HEK293 (cell line): ENCODE results near the gene MRGPRD.

Experiments
- CTCF ChIA-PET: fragments of 350-600 bp; formaldehyde crosslinking; extraction: SDS; loops from one replicate; lab custom pipeline; 2021; ENCODE audit warnings: antibody characterized with exemption; lab: Yijun Ruan, JAX
- POLR2A ChIA-PET: fragments of 300-600 bp; formaldehyde crosslinking; extraction: SDS; loops from one replicate; lab custom pipeline; 2020; ENCODE audit warnings: antibody characterized with exemption, inconsistent platforms; lab: Yijun Ruan, JAX
- H3K27ac ChIP-seq: fragments of 200-500 bp; sonication (Bioruptor generic); 2 replicates; pipeline ENCODE4 v1.5.1; 2014; ENCODE audit warnings: low read depth, low read length, control low read depth, inconsistent platforms; ENCODE audit errors: extremely low read depth
- H3K36me3 ChIP-seq, 2 experiments: fragments of 200-500 bp in 1 of 2; sonication (Bioruptor generic) in 1 of 2; 1 replicate in 1 of 2; 2 replicates in 1 of 2; pipeline ENCODE4 v1.5.1; 2014 to 2017; ENCODE audit warnings: inconsistent platforms in 2 of 2, low read length in 2 of 2; ENCODE audit not compliant: control insufficient read depth in 2 of 2, insufficient read depth in 1 of 2
- H3K4me1 ChIP-seq: fragments of 200-500 bp; sonication (Bioruptor generic); 2 replicates; pipeline ENCODE4 v1.5.1; 2014; ENCODE audit warnings: mild to moderate bottlenecking, low read length, inconsistent platforms; ENCODE audit not compliant: control insufficient read depth, insufficient read depth
- H3K4me3 ChIP-seq: 2 replicates; pipeline ENCODE4 v1.5.1; 2011; ENCODE audit warnings: low read depth, mild to moderate bottlenecking, control low read depth, low read length, moderate library complexity
- H3K9me3 ChIP-seq: fragments of 200-500 bp; sonication (Bioruptor generic); 2 replicates; pipeline ENCODE4 v1.5.1; 2014; ENCODE audit warnings: low read depth, low read length, inconsistent platforms; ENCODE audit not compliant: control insufficient read depth, insufficient read depth
- AEBP2 ChIP-seq: fragments of 450-650 bp; formaldehyde crosslinking; IDR thresholded peaks from 2 replicates; pipeline ENCODE4 v1.5.1; 2016; ENCODE audit warnings: missing biosample characterization, missing genetic modification characterization, borderline replicate concordance
- BCL11A ChIP-seq: fragments of 450-650 bp; formaldehyde crosslinking; IDR thresholded peaks from 2 replicates; pipeline ENCODE4 v1.5.1; 2016; ENCODE audit warnings: low read depth, missing biosample characterization, missing genetic modification characterization
- EGR2 ChIP-seq: fragments of 450-650 bp; formaldehyde crosslinking; IDR thresholded peaks from 2 replicates; pipeline ENCODE4 v1.5.1; 2016; ENCODE audit warnings: low read depth, missing biosample characterization, missing genetic modification characterization
- GLI2 ChIP-seq: fragments of 450-650 bp; formaldehyde crosslinking; IDR thresholded peaks from 2 replicates; pipeline ENCODE4; 2017; ENCODE audit warnings: missing biosample characterization, missing genetic modification characterization, low read depth, borderline replicate concordance
- HIC1 ChIP-seq: fragments of 450-650 bp; formaldehyde crosslinking; IDR thresholded peaks from 2 replicates; pipeline ENCODE4 v1.5.1; 2016; ENCODE audit warnings: missing biosample characterization, missing genetic modification characterization
- RBAK ChIP-seq: fragments of 450-650 bp; formaldehyde crosslinking; IDR thresholded peaks from 2 replicates; pipeline ENCODE4 v1.5.1; 2016; ENCODE audit warnings: missing biosample characterization, missing genetic modification characterization
- ZBTB10 ChIP-seq: fragments of 450-650 bp; formaldehyde crosslinking; IDR thresholded peaks from 2 replicates; pipeline ENCODE4 v1.5.1; 2016; ENCODE audit warnings: missing biosample characterization, missing genetic modification characterization
- ZBTB17 ChIP-seq: fragments of 450-650 bp; formaldehyde crosslinking; IDR thresholded peaks from 2 replicates; pipeline ENCODE4 v1.5.1; 2016; ENCODE audit warnings: missing biosample characterization, missing genetic modification characterization
- ZNF18 ChIP-seq: fragments of 450-650 bp; formaldehyde crosslinking; IDR thresholded peaks from 2 replicates; pipeline ENCODE4 v1.5.1; 2016; ENCODE audit warnings: missing biosample characterization, missing genetic modification characterization
- ZNF280D ChIP-seq: fragments of 450-650 bp; formaldehyde crosslinking; IDR thresholded peaks from 2 replicates; pipeline ENCODE4 v1.5.1; 2016; ENCODE audit warnings: missing biosample characterization, missing genetic modification characterization
- ZNF501 ChIP-seq: fragments of 450-650 bp; formaldehyde crosslinking; IDR thresholded peaks from 2 replicates; pipeline ENCODE4 v1.5.1; 2016; ENCODE audit warnings: missing biosample characterization, missing genetic modification characterization
- ZNF544 ChIP-seq: fragments of 450-650 bp; formaldehyde crosslinking; IDR thresholded peaks from 2 replicates; pipeline ENCODE4 v1.5.0; 2017; ENCODE audit warnings: missing biosample characterization, missing genetic modification characterization
- ZNF623 ChIP-seq: fragments of 450-650 bp; formaldehyde crosslinking; IDR thresholded peaks from 2 replicates; pipeline ENCODE4 v1.5.1; 2016; ENCODE audit warnings: missing biosample characterization, missing genetic modification characterization
- ZNF701 ChIP-seq: fragments of 450-650 bp; formaldehyde crosslinking; IDR thresholded peaks from 2 replicates; pipeline ENCODE4 v1.5.1; 2016; ENCODE audit warnings: missing biosample characterization, missing genetic modification characterization
- ZNF768 ChIP-seq: fragments of 450-650 bp; formaldehyde crosslinking; IDR thresholded peaks from 2 replicates; pipeline ENCODE4 v1.5.1; 2018; ENCODE audit warnings: missing biosample characterization, mild to moderate bottlenecking, missing genetic modification characterization
- ZNF830 ChIP-seq: fragments of 450-650 bp; IDR thresholded peaks from 2 replicates; pipeline ENCODE4 v1.5.0; 2018; ENCODE audit warnings: missing biosample characterization, missing genetic modification characterization, low read depth, mild to moderate bottlenecking, moderate library complexity
- ZNF837 ChIP-seq: fragments of 450-650 bp; formaldehyde crosslinking; IDR thresholded peaks from 2 replicates; pipeline ENCODE4 v1.5.1; 2016; ENCODE audit warnings: missing biosample characterization, missing genetic modification characterization

The MRGPRD gene

GRCh38 chr11:68992743-68993255 lies 12.0 kb upstream of the MRGPRD start (continued):
- TF ChIP-seq ZNF280D (tag by site-specific recombination) (no peak), ZNF837 (tag by site-specific recombination) (no peak), GLI2 (tag by site-specific recombination) (no peak), ZBTB10 (tag by site-specific recombination) (no peak), ZNF18 (tag by site-specific recombination) (no peak), ZNF768 (tag by site-specific recombination) (no peak)

GRCh38 chr11:68990995-68991780 lies 10.4 kb upstream of the MRGPRD start:
- Histone ChIP-seq H3K36me3 (no peaks in the 10 kb centered on the region), H3K9me3 (no peaks in the 10 kb centered on the region), H3K4me3 (no peak overlapping the region), H3K27ac (no peak overlapping the region), H3K4me1 (no peaks in the 10 kb centered on the region)
- POLR2A ChIA-PET = no interaction called here
- CTCF ChIA-PET = no interaction called here
- TF ChIP-seq ZNF623 (tag by site-specific recombination) (no peak), HIC1 (tag by site-specific recombination) (no peak), ZBTB17 (tag by site-specific recombination) (no peak), ZNF830 (tag by site-specific recombination) (no peak), EGR2 (tag by site-specific recombination) (no peak), ZNF501 (no peak), RBAK (tag by site-specific recombination) (no peak), BCL11A (tag by site-specific recombination) (no peak), AEBP2 (tag by site-specific recombination) (no peak), ZNF544 (tag by site-specific recombination) (no peak), ZNF701 (no peak)
